ENCODE results near the gene GSTA5. TPM values are rescaled to one million over a fixed set of nuclear protein-coding genes. Genes with fewer than 3 reads are reported as not detected.
"Not testable (repeated sequence)": the region's sequence is repeated elsewhere in the genome, so short reads cannot be mapped to it uniquely, and the experiment has no call there.

Gene GSTA5
- total and polyA plus RNA-seq, 9 donors, result not detected

DNA sequence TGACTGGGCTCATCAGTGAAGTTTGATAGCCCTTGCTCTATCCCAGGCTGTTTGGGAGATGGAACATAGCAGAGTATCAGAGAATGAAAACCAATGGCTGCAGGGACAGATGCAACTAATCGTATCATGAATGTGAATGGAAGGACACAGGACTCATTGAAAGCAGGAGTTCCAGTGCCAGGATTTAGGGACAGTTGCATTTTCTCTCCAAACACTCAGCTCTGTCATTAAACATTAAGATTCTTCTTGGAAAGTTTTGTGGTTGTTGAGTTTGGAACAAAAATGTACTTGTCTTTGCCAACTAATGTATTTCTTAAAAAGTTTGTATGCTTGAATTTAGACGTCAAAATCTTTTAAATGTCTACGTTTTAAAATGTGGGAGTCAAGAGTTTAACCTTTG is 31.0 kb upstream of the GSTA5 start:
- H3K9me3 ChIP-seq (replicated peaks; ENCODE audit: control insufficient read depth, low read depth, low read length), result no peaks in the 10 kb centered on the region
- H3K4me3 ChIP-seq (ENCODE audit: low read length), result no peak overlapping the region
- WGBS (ENCODE audit: insufficient coverage), result no CpG with 5 or more reads among the region's 3 CpGs
- H3K27ac ChIP-seq (ENCODE audit: low read length), result no peak overlapping the region
- no peaks in the 10 kb centered on the region for H3K27me3 ChIP-seq (ENCODE audit: control insufficient read depth, insufficient read depth, low read length)
- no peak for DNase-seq
- no peaks in the 10 kb centered on the region for H3K4me1 ChIP-seq (ENCODE audit: control insufficient read depth, insufficient read depth, low read length)
- H3K36me3 ChIP-seq (ENCODE audit: control insufficient read depth, insufficient read depth, low read length), result no peaks in the 10 kb centered on the region

DNA sequence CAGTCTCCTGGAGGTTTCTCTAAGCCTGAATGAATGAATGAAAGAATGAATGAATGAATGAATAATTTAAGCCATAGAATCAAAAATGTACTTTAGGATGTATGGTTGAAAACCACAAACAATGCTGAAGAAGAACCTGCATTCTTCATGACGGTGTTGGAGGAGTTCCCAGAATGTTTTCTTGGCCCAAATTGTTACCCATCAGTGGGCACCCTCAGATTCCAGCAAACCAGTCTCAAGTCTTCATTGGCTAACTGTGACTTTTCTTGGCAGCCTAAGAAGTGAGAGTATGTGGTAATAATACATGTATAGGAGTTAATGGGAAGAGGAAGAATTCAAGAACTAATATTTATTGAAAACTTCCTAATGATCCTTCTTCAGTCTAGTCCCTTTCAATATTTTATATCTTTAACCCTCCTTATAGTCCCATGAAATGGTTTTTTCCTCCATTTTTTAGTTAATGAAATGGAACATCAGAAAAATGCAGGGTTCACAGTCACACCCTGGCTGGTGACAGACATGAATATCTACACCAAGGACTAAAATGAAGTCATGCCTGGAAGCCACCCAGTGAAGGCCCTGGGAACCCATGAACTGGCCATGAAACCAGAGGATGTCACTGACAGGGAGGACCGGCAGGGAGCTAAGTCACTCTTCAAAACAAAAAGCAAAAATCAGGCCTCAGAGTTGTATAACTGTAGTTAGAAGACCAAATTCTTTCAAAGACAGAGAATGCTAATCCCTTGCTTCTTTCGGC is 29.9 kb upstream of the GSTA5 start:
- not testable (repeated sequence) for H3K27ac ChIP-seq (ENCODE audit: low read length); DNase-seq; H3K4me3 ChIP-seq (ENCODE audit: low read length); H3K4me1 ChIP-seq (ENCODE audit: control insufficient read depth, insufficient read depth, low read length); H3K27me3 ChIP-seq (ENCODE audit: control insufficient read depth, insufficient read depth, low read length); H3K9me3 ChIP-seq (replicated peaks; ENCODE audit: control insufficient read depth, low read depth, low read length); H3K36me3 ChIP-seq (ENCODE audit: control insufficient read depth, insufficient read depth, low read length)
- WGBS (ENCODE audit: insufficient coverage), result no CpG with 5 or more reads among the region's 3 CpGs

DNA sequence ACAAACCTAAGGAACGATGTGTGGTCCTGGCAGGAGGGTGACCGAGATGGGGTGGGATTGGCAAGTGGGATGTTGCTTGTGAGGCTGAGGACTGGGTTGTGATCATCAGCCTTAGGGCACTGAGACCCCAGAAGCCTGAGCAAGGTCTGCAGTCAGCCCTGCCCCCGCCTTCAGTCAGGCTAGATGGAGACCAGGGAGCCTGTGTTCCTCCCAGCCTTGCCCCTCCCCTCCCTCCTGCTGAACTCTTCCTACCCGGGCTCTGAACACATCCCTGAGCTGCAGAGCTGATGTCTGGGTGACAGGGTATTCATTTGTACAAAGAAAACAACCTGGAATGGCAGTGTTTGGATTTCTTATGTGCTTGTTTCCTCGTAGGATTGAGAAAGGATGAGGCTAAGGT is 28.3 kb upstream of the GSTA5 start:
- not testable (repeated sequence) for H3K36me3 ChIP-seq (ENCODE audit: control insufficient read depth, insufficient read depth, low read length)
- 40% methylated on average over 1 of the region's 5 CpGs for WGBS (ENCODE audit: insufficient coverage)

GRCh38 chr6:52868240-52868639 is 27.6 kb upstream of the GSTA5 start:
- no peaks in the 10 kb centered on the region for H3K4me1 ChIP-seq (ENCODE audit: control insufficient read depth, insufficient read depth, low read length)
- H3K27me3 ChIP-seq (ENCODE audit: control insufficient read depth, insufficient read depth, low read length), result no peaks in the 10 kb centered on the region
- H3K4me3 ChIP-seq (ENCODE audit: low read length), result no peak overlapping the region
- 60% methylated on average over 1 of the region's 1 CpG for WGBS (ENCODE audit: insufficient coverage)
- H3K27ac ChIP-seq (ENCODE audit: low read length), result no peak overlapping the region
- DNase-seq, result no peak
- no peaks in the 10 kb centered on the region for H3K9me3 ChIP-seq (replicated peaks; ENCODE audit: control insufficient read depth, low read depth, low read length)
- no peaks in the 10 kb centered on the region for H3K36me3 ChIP-seq (ENCODE audit: control insufficient read depth, insufficient read depth, low read length)

More for the DNA sequence above, 28.3 kb upstream of the GSTA5 start:
- not testable (repeated sequence) for H3K27me3 ChIP-seq (ENCODE audit: control insufficient read depth, insufficient read depth, low read length); H3K4me3 ChIP-seq (ENCODE audit: low read length); H3K9me3 ChIP-seq (replicated peaks; ENCODE audit: control insufficient read depth, low read depth, low read length); H3K27ac ChIP-seq (ENCODE audit: low read length); H3K4me1 ChIP-seq (ENCODE audit: control insufficient read depth, insufficient read depth, low read length); DNase-seq

DNA sequence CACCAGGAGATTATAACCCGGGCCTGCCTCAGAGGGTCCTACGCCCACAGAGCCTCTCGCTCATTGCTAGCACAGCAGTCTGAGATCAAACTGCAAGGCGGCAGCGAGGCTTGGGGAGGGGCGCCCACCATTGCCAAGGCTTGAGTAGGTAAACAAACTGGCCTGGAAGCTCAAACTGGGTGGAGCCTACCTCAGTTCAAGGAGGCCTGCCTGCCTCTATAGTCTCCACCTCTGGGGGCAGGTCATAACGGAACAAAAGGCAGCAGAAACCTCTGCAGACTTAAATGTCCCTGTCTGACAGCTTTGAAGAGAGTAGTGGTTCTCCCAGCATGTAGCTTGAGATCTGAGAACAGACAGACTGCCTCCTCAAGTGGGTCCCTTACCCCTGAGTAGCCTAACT is 20.5 kb upstream of the GSTA5 start:
- not testable (repeated sequence) for H3K4me3 ChIP-seq (ENCODE audit: low read length); DNase-seq; H3K36me3 ChIP-seq (ENCODE audit: control insufficient read depth, insufficient read depth, low read length); H3K27me3 ChIP-seq (ENCODE audit: control insufficient read depth, insufficient read depth, low read length); H3K4me1 ChIP-seq (ENCODE audit: control insufficient read depth, insufficient read depth, low read length); H3K9me3 ChIP-seq (replicated peaks; ENCODE audit: control insufficient read depth, low read depth, low read length); H3K27ac ChIP-seq (ENCODE audit: low read length)
- WGBS (ENCODE audit: insufficient coverage), result 79% methylated on average over 6 of the region's 7 CpGs

- no peak for DNase-seq
- WGBS (ENCODE audit: insufficient coverage), result 87% methylated on average over 3 of the region's 4 CpGs
- Histone ChIP-seq H3K9me3 (replicated peaks; ENCODE audit: control insufficient read depth, low read depth, low read length) (no peaks in the 10 kb centered on the region), H3K36me3 (ENCODE audit: control insufficient read depth, insufficient read depth, low read length) (no peaks in the 10 kb centered on the region), H3K27me3 (ENCODE audit: control insufficient read depth, insufficient read depth, low read length) (no peaks in the 10 kb centered on the region), H3K4me1 (ENCODE audit: control insufficient read depth, insufficient read depth, low read length) (no peaks in the 10 kb centered on the region), H3K27ac (ENCODE audit: low read length) (no peak overlapping the region), H3K4me3 (ENCODE audit: low read length) (no peak overlapping the region)
These were observed 17.8 kb upstream of the GSTA5 start for GRCh38 chr6:52858416-52858815.

GRCh38 chr6:52856137-52856536 is 15.5 kb upstream of the GSTA5 start:
- no CpG with 5 or more reads among the region's 3 CpGs for WGBS (ENCODE audit: insufficient coverage)

DNA sequence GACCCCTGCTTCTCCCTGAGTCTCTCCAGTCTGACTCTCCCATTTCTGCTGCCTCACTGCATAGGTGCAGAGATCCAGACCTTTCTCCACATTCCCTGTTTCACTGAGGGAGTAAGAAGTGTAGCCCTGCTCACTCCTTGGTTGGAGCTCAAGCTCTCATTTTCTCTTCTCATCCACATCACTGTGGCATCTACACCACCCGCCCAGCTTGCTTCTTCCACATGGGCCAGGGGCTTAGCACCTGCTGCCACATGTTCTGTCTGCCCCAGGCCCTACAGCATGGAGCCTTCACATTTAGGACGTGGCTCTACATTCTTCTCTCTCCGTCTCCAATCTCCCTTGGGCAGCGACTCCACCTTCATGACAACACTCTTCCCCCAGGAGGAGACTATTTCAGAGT is 8.5 kb upstream of the GSTA5 start:
- Histone ChIP-seq H3K9me3 (replicated peaks; ENCODE audit: control insufficient read depth, low read depth, low read length) (no peaks in the 10 kb centered on the region), H3K27ac (ENCODE audit: low read length) (no peak overlapping the region), H3K36me3 (ENCODE audit: control insufficient read depth, insufficient read depth, low read length) (no peaks in the 10 kb centered on the region), H3K4me1 (ENCODE audit: control insufficient read depth, insufficient read depth, low read length) (no peaks in the 10 kb centered on the region), H3K4me3 (ENCODE audit: low read length) (no peak overlapping the region), H3K27me3 (ENCODE audit: control insufficient read depth, insufficient read depth, low read length) (no peaks in the 10 kb centered on the region)
- 69% methylated on average over 4 of the region's 4 CpGs for WGBS (ENCODE audit: insufficient coverage)
- no peak for DNase-seq

More at GRCh38 chr6:52856137-52856536, 15.5 kb upstream of the GSTA5 start:
- not testable (repeated sequence) for H3K4me3 ChIP-seq (ENCODE audit: low read length); H3K27me3 ChIP-seq (ENCODE audit: control insufficient read depth, insufficient read depth, low read length); H3K36me3 ChIP-seq (ENCODE audit: control insufficient read depth, insufficient read depth, low read length); H3K4me1 ChIP-seq (ENCODE audit: control insufficient read depth, insufficient read depth, low read length); DNase-seq; H3K27ac ChIP-seq (ENCODE audit: low read length); H3K9me3 ChIP-seq (replicated peaks; ENCODE audit: control insufficient read depth, low read depth, low read length)

GRCh38 chr6:52846002-52846401 is 5.4 kb upstream of the GSTA5 start:
- Histone ChIP-seq H3K4me3 (ENCODE audit: low read length) (no peak overlapping the region), H3K27ac (ENCODE audit: low read length) (no peak overlapping the region), H3K9me3 (replicated peaks; ENCODE audit: control insufficient read depth, low read depth, low read length) (no peaks in the 10 kb centered on the region), H3K36me3 (ENCODE audit: control insufficient read depth, insufficient read depth, low read length) (no peaks in the 10 kb centered on the region), H3K27me3 (ENCODE audit: control insufficient read depth, insufficient read depth, low read length) (no peaks in the 10 kb centered on the region), H3K4me1 (ENCODE audit: control insufficient read depth, insufficient read depth, low read length) (no peaks in the 10 kb centered on the region)
- no peak for DNase-seq
- WGBS (ENCODE audit: insufficient coverage), result no CpG with 5 or more reads among the region's 1 CpG

DNA sequence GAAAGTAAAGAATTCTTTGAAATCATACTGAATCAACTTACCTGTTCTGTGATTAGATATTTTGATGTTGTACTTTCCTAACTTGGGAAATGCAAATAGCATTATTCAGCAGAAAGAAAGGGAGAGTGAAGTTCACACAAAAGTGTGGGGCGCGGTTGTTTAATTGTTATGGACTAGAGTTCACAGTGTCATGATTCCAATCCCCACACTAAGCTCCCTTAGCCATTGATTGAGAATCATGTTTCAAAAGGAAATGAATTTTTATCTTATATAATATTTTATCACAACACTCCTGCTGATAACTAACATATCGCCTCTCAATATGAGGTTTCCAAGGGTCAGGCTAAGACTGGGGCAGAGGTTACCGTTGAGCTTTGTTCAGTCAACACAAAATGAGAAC is 3.0 kb upstream of the GSTA5 start:
- WGBS (ENCODE audit: insufficient coverage), result 83% methylated on average over 1 of the region's 4 CpGs
- H3K27ac ChIP-seq (ENCODE audit: low read length), result no peak overlapping the region
- no peak for DNase-seq
- no peak overlapping the region for H3K4me3 ChIP-seq (ENCODE audit: low read length)
- H3K4me1 ChIP-seq (ENCODE audit: control insufficient read depth, insufficient read depth, low read length), result no peaks in the 10 kb centered on the region
- H3K9me3 ChIP-seq (replicated peaks; ENCODE audit: control insufficient read depth, low read depth, low read length), result no peaks in the 10 kb centered on the region
- H3K36me3 ChIP-seq (ENCODE audit: control insufficient read depth, insufficient read depth, low read length), result no peaks in the 10 kb centered on the region
- no peaks in the 10 kb centered on the region for H3K27me3 ChIP-seq (ENCODE audit: control insufficient read depth, insufficient read depth, low read length)

All from muscle of leg (tissue), 11 donors.